Kidney epithelial cell (primary cell): Measurements from ENCODE around the gene PLCB1. TPM values are rescaled to one million over a fixed set of nuclear protein-coding genes. Genes with fewer than 3 reads are reported as not detected.
"Not testable (repeated sequence)": the region's sequence is repeated elsewhere in the genome, so short reads cannot be mapped to it uniquely, and the experiment has no call there.

Experiments
- DNase-seq: peaks from one replicate; pipeline ENCODE4 v3.0.0-alpha.2; 2010; ENCODE audit warnings: low read depth
- H3K27me3 ChIP-seq: 2 replicates; pipeline ENCODE4 v1.6.0; 2011; ENCODE audit warnings: low read length; ENCODE audit not compliant: control insufficient read depth, insufficient read depth
- H3K36me3 ChIP-seq: 2 replicates; pipeline ENCODE4 v1.5.1; 2011; ENCODE audit warnings: low read length; ENCODE audit not compliant: control insufficient read depth, insufficient read depth
- H3K4me3 ChIP-seq: 2 replicates; pipeline ENCODE4 v1.5.1; 2011; ENCODE audit warnings: low read depth, mild to moderate bottlenecking, control low read depth, low read length
- total RNA-seq: library from RNA; depleted of rRNA; stranded (reverse); fragments of >200 nt; gene quantifications from 2 replicates; pipeline ENCODE4 v1.2.3, GENCODE V29; 2015
- TF ChIP-seq, protein P1 (sequence below): IDR thresholded peaks from 2 replicates; pipeline ENCODE4 v1.5.1; 2011; ENCODE audit warnings: mild to moderate bottlenecking, moderate library complexity, low read length, control low read depth, inconsistent platforms; ENCODE audit not compliant: insufficient read depth, poor library complexity, severe bottlenecking

PLCB1 gene
- total RNA-seq, 1 donor from 2014 or later: 5.1 TPM

DNA sequence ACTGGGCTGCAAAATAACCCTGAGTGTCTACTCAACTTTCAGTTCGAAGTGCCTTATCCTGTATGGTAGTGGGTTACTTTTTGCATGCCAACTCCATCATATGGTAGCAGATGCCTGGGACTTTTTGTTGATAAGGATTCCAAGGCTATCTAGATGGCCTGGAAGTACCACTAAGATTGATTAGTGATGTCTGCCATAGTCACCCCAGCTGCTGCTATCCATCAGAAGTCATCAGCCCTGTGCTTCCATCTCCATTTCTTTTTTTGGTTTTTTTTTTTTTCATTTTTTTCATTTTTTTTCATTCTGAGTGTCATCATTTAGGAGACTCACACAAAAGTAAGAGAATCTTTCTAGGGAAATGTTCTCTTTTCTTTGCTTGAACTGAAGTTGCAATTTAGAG is 719.4 kb downstream of the PLCB1 start:
- Histone ChIP-seq H3K27me3 (no peaks in the 10 kb centered on the region), H3K36me3 (no peaks in the 10 kb centered on the region), H3K4me3 (no peak overlapping the region)
- TF ChIP-seq, protein P1, sequence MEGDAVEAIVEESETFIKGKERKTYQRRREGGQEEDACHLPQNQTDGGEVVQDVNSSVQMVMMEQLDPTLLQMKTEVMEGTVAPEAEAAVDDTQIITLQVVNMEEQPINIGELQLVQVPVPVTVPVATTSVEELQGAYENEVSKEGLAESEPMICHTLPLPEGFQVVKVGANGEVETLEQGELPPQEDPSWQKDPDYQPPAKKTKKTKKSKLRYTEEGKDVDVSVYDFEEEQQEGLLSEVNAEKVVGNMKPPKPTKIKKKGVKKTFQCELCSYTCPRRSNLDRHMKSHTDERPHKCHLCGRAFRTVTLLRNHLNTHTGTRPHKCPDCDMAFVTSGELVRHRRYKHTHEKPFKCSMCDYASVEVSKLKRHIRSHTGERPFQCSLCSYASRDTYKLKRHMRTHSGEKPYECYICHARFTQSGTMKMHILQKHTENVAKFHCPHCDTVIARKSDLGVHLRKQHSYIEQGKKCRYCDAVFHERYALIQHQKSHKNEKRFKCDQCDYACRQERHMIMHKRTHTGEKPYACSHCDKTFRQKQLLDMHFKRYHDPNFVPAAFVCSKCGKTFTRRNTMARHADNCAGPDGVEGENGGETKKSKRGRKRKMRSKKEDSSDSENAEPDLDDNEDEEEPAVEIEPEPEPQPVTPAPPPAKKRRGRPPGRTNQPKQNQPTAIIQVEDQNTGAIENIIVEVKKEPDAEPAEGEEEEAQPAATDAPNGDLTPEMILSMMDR: no peak
- DNase-seq: no peak

DNA sequence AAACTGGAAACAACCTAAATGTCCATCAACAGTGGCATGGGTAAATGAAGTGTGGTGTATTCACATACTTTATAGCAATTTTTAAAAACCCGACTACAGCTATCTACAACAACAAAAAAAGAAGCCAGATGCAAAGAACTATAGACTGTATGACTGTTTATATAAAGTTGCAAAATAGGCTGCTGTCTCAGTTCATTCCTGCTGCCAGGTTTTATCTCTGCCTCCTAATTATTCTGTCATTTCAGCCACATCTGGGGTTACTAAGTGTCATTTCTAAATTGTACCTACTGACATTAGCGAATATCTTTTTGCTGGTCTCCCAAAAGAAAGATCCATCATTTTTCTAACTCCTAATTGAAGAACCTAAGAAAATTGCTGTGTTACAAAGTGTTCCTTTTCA is 719.9 kb downstream of the PLCB1 start:
- not testable (repeated sequence) for H3K4me3 ChIP-seq

DNA sequence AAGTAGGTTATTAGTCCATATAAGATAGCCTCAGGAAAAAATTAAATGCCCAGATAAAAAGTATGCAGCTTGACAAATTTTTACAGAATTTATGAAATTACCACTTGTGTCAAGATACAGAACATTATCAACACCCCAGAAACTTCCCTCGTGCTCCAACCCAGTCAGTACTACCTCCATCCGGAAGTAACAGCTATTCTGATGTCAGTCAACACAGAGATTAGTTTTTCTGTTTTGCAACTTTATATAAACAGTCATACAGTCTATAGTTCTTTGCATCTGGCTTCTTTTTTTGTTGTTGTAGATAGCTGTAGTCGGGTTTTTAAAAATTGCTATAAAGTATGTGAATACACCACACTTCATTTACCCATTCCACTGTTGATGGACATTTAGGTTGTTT is 721.1 kb downstream of the PLCB1 start:
- DNase-seq, H3K36me3 ChIP-seq, H3K4me3 ChIP-seq, H3K27me3 ChIP-seq: not testable (repeated sequence)

More for the DNA sequence above, 719.9 kb downstream of the PLCB1 start:
- not testable (repeated sequence) for H3K36me3 ChIP-seq, H3K27me3 ChIP-seq, DNase-seq

DNA sequence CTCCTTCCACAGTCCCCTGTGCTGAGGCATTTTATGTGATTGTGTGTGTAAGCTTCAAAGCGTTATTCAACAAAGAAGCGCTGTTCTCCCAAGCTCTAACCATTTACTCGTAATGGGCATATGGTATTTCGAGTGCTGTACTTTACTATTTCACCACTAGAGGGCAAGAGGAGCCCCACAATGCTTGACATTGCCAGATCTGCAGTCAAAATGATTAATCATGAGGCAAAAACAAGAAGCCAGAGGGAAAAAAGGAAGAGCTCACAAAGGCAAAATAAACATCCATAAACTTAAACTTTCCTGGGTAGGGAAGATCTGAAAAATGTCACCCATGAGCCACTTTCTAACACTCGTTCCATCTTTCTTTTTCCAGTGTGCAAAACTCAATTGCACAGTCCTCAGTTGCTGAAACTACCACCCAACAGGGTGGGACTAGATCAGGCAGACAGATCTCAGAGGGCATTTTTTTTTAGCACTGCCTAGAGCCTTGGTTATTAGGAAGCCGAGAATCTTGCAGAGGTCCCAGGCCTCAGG is 721.8 kb downstream of the PLCB1 start:
- Histone ChIP-seq H3K27me3 (no peaks in the 10 kb centered on the region), H3K4me3 (no peak overlapping the region), H3K36me3 (no peaks in the 10 kb centered on the region)
- TF ChIP-seq, protein P1: peak; percentile 85
- DNase-seq: peak; percentile 62

- H3K36me3 ChIP-seq: no peaks in the 10 kb centered on the region
- TF ChIP-seq, protein P1: no peak
- DNase-seq: no peak
- H3K4me3 ChIP-seq: no peak overlapping the region
- H3K27me3 ChIP-seq: no peaks in the 10 kb centered on the region
Observed at GRCh38 chr20:8854571-8854970, 722.5 kb downstream of the PLCB1 start.

- Histone ChIP-seq H3K36me3 (no peaks in the 10 kb centered on the region), H3K4me3 (no peak overlapping the region), H3K27me3 (no peaks in the 10 kb centered on the region)
- TF ChIP-seq, protein P1: no peak
- DNase-seq: peak; percentile 14
Observed at GRCh38 chr20:8855315-8855714, 723.2 kb downstream of the PLCB1 start.

DNA sequence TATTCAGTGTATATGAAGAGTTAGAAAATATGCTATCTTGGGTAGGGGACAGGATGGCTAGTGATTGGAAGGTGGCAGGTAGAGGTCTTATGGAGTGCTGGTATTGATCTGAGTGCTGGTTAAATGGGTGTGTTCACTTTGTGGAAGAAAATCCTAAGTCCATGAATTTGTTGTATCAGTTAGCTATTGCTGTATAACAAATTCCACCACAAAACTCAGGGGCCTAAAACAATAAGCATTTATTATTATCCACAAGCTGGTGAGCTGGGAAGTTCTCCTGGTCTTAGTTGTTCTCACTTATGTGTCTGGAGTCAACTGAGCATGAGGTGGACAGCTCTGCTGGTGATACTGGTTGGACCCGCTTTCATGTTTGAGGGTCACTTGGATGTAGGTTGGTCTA is 724.6 kb downstream of the PLCB1 start:
- DNase-seq: no peak
- TF ChIP-seq, protein P1: no peak
- Histone ChIP-seq H3K4me3 (no peak overlapping the region), H3K36me3 (no peaks in the 10 kb centered on the region), H3K27me3 (no peaks in the 10 kb centered on the region)
